HL-60 (cell line): ENCODE results near the gene COBL.
"Not testable (repeated sequence)": the region's sequence is repeated elsewhere in the genome, so short reads cannot be mapped to it uniquely, and the experiment has no call there.

Experiments
- DNase-seq, 2 experiments: peaks; one replicate each; pipeline ENCODE4 v3.0.0-alpha.2; 2010 to 2020; ENCODE audit warnings: low read depth in 1 of 2, low spot score in 1 of 2
- H3K27ac ChIP-seq: fragments of 250-450 bp; sonication (Bioruptor Pico); replicated peaks from 2 replicates; pipeline ENCODE4 v1.5.1; 2020; ENCODE audit warnings: mild to moderate bottlenecking, moderate library complexity
- H3K27me3 ChIP-seq: fragments of 250-450 bp; sonication (Bioruptor Pico); 2 replicates; pipeline ENCODE4 v1.5.1; 2021; ENCODE audit warnings: mild to moderate bottlenecking, moderate library complexity; ENCODE audit not compliant: insufficient read depth, poor library complexity, severe bottlenecking
- H3K4me3 ChIP-seq: replicated peaks from 2 replicates; pipeline ENCODE4 v1.5.1; 2011; ENCODE audit warnings: mild to moderate bottlenecking, control low read depth, low read length; ENCODE audit not compliant: insufficient read depth
- CTCF ChIP-seq: IDR thresholded peaks from one replicate; pipeline ENCODE4 v1.5.1; 2011; ENCODE audit warnings: low read length, control low read depth, inconsistent platforms; ENCODE audit not compliant: insufficient read depth
- GABPA ChIP-seq: IDR thresholded peaks from 2 replicates; pipeline ENCODE4 v1.6.1; 2012; ENCODE audit warnings: low read depth
- POLR2AphosphoS5 ChIP-seq: IDR thresholded peaks from 2 replicates; pipeline ENCODE4 v1.6.1; 2012; ENCODE audit warnings: low read depth
- REST ChIP-seq: IDR thresholded peaks from 2 replicates; pipeline ENCODE4 v1.6.1; 2012; ENCODE audit warnings: low read depth; ENCODE audit not compliant: insufficient replicate concordance
- SPI1 ChIP-seq: IDR thresholded peaks from 2 replicates; pipeline ENCODE4 v1.6.1; 2012; ENCODE audit warnings: low read depth, mild to moderate bottlenecking, borderline replicate concordance

The COBL gene

GRCh38 chr7:50994753-50995319 lies 321.8 kb downstream of the COBL start:
- H3K27me3 ChIP-seq = no peaks in the 10 kb centered on the region
- no peak for DNase-seq
- TF ChIP-seq REST (no peak), POLR2AphosphoS5 (no peak), CTCF (no peak), SPI1 (no peak), GABPA (no peak)
- H3K4me3 ChIP-seq = no peak overlapping the region
- H3K27ac ChIP-seq = no peak overlapping the region

- H3K27me3 ChIP-seq, DNase-seq, H3K27ac ChIP-seq: not testable (repeated sequence)
These were observed 326.4 kb downstream of the COBL start for GRCh38 chr7:50990214-50990613.

GRCh38 chr7:50988988-50989387 lies 327.6 kb downstream of the COBL start:
- TF ChIP-seq SPI1 (no peak), REST (no peak), GABPA (no peak), CTCF (no peak), POLR2AphosphoS5 (no peak)
- Histone ChIP-seq H3K27me3 (no peaks in the 10 kb centered on the region), H3K4me3 (no peak overlapping the region), H3K27ac (no peak overlapping the region)
- DNase-seq = no peak

More at GRCh38 chr7:50990214-50990613, 326.4 kb downstream of the COBL start:
- not testable (repeated sequence) for H3K4me3 ChIP-seq

GRCh38 chr7:50988465-50988864 lies 328.1 kb downstream of the COBL start:
- Histone ChIP-seq H3K27ac (no peak overlapping the region), H3K27me3 (no peaks in the 10 kb centered on the region), H3K4me3 (no peak overlapping the region)
- no peak for DNase-seq
- TF ChIP-seq GABPA (no peak), POLR2AphosphoS5 (no peak), REST (no peak), SPI1 (no peak), CTCF (no peak)
